ENCODE results near the gene AGO3.
"Not testable (repeated sequence)": the region's sequence is repeated elsewhere in the genome, so short reads cannot be mapped to it uniquely, and the experiment has no call there.

The AGO3 gene

DNA sequence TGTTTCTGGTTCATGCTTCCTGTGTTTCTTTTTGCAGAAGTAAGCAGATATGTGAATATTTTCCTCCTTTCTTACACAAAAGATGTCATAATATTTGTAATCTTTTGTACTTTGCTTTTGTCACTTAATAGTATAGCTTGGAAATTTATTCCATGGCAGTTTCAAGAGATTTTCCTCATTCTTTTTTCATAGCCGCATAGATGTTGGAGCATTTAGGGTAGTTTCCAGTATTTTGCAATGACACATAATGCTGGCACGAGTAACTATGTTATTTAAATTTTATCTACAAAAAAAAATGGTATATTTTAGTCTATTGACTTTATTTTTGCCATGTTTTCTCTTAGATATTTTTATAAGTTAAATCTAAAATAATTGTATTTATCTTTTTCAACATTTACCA, 40.7 kb downstream of the AGO3 start:
- no peak for TF ChIP-seq JUND (IDR thresholded peaks at IDR 0.05; ENCODE audit: low read depth)
- DNase-seq (ENCODE audit: low read depth in 1 of 2, low spot score in 1 of 2): no peak
- in situ Hi-C loops (cut with HindIII; ENCODE audit: low pct_unique_long_range_greater_than_20kb, low sequenced_read_pairs): no loop called here

DNA sequence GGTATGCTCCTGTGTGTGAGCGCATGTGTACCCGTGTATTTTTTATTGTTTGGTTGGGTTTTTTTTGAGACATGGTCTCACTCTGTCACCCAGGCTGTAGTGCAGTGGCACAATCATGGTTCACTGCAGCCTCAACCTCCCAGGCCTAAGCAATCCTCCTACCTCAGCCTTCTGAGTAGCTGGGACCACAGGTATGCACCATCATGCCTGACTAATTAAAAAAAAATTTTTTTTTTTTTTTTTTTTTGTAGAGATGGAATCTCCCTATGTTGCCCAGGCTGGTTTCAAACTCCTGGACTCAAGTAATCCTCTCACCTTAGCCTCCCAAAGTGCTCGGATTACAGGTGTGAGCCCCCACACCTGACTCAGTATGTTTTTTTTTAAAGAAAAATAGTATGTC, 41.7 kb downstream of the AGO3 start:
- in situ Hi-C loops (cut with HindIII; ENCODE audit: low pct_unique_long_range_greater_than_20kb, low sequenced_read_pairs); DNase-seq (ENCODE audit: low read depth in 1 of 2, low spot score in 1 of 2): not testable (repeated sequence)

DNA sequence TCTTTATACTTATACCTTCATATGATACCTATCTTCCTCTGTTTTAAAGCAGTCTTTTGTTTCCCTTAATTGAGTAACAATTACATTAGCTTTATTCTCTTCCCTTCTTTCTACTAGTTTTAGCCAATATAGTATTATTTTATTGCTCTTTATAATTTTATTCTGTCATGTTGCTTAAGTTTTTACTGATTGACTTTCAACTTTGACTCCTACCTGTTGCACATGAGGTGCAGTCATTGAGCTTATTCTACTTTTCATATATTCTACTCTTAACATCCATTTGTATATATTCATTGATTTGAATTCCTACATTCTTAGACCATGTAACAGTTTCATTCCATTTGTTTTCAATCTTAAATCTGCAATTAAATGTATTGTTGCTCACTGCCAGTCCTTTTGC, 49.2 kb downstream of the AGO3 start:
- DNase-seq (ENCODE audit: low read depth in 1 of 2, low spot score in 1 of 2): no peak
- no peak for TF ChIP-seq JUND (IDR thresholded peaks at IDR 0.05; ENCODE audit: low read depth)
- in situ Hi-C loops (cut with HindIII; ENCODE audit: low pct_unique_long_range_greater_than_20kb, low sequenced_read_pairs): no loop called here

DNA sequence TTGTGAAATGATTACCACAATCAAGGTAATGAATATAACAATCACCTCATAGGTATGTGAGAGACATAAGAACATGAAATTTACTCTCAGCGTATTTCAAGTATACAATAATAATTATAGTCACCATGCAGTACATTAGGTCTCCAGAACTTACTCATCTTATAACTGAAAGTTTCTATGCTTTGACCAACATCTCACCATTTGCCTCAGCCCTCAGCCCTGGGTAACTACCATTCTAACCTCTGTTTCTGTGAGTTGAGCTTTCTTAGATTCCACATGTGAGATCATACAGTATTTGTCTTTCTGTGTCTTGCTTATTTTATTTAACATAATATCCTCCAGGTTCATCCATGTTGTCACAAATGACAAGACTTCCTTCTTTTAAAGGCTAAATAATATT, 57.3 kb downstream of the AGO3 start:
- no peak for DNase-seq (ENCODE audit: low read depth in 1 of 2, low spot score in 1 of 2)
- no peak for TF ChIP-seq JUND (IDR thresholded peaks at IDR 0.05; ENCODE audit: low read depth)
- in situ Hi-C loops (cut with HindIII; ENCODE audit: low pct_unique_long_range_greater_than_20kb, low sequenced_read_pairs): no loop called here

DNA sequence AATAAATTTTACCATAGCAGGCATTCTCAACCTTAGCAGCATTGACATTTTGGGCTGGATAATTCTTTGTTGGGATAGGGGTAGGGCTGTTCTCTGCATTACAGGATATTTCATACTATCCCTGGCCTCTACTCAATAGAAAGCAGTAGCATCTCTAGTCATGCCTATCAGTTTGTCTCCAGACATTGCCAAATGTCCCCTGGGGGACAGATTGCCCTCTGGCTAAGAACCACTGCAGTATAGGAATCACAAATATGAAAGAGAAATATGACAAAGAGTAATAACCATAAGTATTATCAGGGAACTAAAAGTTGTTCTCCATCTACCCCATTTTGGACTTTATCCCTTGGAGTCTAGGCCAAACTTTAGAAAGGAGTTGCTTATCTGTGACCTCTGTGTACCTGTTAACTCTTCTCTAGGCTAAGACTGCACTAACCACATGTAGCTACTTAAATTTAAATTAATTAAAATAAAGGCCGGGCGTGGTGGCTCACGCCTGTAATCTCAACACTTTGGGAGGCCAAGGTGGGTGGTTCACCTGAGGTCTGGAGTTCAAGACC, 76.1 kb downstream of the AGO3 start:
- DNase-seq (ENCODE audit: low read depth in 1 of 2, low spot score in 1 of 2): no peak
- in situ Hi-C loops (cut with HindIII; ENCODE audit: low pct_unique_long_range_greater_than_20kb, low sequenced_read_pairs): no loop called here
- TF ChIP-seq JUND (IDR thresholded peaks at IDR 0.05; ENCODE audit: low read depth): no peak

DNA sequence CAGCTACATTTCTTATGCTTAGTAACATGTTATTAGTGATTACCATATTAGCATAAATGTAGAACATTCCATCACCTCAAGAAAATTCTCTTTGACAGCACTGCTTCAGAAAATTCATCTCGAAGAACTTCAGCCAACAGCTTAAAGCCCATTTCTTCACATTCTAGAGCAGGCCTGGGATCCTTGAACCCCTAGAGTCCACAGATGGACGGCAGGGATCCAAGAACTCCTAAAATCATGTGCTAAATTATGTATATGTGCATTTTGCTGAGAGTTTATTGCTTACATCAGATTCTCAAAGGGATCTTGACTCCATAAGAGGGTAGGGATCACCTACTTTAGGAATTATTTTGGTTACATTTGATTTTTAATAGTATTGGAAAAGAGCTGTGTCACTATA, 76.8 kb downstream of the AGO3 start:
- no peak for TF ChIP-seq JUND (IDR thresholded peaks at IDR 0.05; ENCODE audit: low read depth)
- in situ Hi-C loops (cut with HindIII; ENCODE audit: low pct_unique_long_range_greater_than_20kb, low sequenced_read_pairs): no loop called here
- DNase-seq (ENCODE audit: low read depth in 1 of 2, low spot score in 1 of 2): no peak

DNA sequence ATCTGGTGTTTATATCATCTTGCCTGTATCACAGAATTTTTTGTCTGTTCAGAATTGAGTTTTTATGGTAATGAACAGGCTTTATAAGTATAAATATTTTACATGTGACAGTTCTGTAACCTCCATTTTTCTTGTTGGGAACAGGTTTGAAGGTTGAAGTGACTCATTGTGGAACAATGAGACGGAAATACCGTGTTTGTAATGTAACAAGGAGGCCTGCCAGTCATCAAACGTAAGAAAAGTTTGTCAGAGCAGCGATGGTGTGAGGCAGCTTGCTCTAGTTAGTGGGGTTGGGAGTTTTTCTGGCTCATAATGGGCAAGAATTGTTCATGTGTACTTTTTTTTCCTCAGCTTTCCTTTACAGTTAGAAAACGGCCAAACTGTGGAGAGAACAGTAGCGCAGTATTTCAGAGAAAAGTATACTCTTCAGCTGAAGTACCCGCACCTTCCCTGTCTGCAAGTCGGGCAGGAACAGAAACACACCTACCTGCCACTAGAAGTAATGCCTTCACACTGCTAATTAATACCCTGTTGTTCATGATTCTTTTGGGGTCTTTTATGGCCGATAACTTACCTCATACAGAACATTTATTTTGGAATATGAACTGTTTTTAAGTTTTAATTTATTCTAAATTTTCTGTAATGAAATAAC, 77.8 kb downstream of the AGO3 start:
- no peak for DNase-seq (ENCODE audit: low read depth in 1 of 2, low spot score in 1 of 2)
- TF ChIP-seq JUND (IDR thresholded peaks at IDR 0.05; ENCODE audit: low read depth): no peak
- in situ Hi-C loops (cut with HindIII; ENCODE audit: low pct_unique_long_range_greater_than_20kb, low sequenced_read_pairs): no loop called here

DNA sequence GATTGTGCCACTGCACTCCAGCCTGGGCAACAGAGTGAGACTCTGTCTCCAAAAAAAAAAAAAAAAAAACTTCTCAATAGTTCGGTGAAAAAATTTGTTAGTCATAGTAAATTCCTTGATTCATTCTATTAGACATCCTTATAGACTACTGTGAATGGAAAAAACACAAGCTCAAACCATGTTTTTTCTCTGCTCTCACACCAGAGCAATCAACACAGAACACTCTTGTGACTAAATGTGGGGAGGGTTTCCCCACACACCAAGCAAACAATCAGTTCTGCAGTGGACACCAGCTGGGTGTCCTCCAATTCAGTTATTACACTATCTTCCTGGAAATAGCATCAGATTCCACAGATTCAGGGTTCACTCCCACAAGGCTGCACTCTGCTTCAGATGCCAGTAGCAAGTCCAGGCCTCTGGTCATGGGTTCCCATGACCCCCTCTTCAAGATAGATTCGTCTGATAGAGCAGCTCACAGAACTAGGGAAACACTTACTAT, 83.9 kb downstream of the AGO3 start:
- TF ChIP-seq JUND (IDR thresholded peaks at IDR 0.05; ENCODE audit: low read depth): no peak
- no peak for DNase-seq (ENCODE audit: low read depth in 1 of 2, low spot score in 1 of 2)
- in situ Hi-C loops (cut with HindIII; ENCODE audit: low pct_unique_long_range_greater_than_20kb, low sequenced_read_pairs): no loop called here

DNA sequence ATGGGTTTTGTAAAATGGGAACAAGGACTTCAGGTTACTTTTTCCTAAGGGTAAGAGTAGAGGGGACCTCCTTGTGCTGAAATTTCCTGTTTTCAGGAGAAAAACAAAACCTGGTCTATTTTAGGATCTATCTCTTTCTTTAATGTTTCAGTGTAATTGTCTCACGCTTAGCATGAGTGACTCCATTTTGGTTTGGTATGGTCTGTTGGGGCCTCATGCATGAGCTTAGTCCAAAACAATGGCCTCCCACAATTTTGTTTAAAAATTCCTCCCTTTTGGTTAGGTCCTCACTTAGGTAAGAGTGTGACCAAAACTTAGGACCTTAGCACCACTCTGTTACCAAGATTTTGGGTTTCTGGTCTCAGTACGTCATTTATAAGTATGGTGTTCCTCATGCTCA, 85.8 kb downstream of the AGO3 start:
- no peak for DNase-seq (ENCODE audit: low read depth in 1 of 2, low spot score in 1 of 2)
- TF ChIP-seq JUND (IDR thresholded peaks at IDR 0.05; ENCODE audit: low read depth): no peak
- in situ Hi-C loops (cut with HindIII; ENCODE audit: low pct_unique_long_range_greater_than_20kb, low sequenced_read_pairs): no loop called here

DNA sequence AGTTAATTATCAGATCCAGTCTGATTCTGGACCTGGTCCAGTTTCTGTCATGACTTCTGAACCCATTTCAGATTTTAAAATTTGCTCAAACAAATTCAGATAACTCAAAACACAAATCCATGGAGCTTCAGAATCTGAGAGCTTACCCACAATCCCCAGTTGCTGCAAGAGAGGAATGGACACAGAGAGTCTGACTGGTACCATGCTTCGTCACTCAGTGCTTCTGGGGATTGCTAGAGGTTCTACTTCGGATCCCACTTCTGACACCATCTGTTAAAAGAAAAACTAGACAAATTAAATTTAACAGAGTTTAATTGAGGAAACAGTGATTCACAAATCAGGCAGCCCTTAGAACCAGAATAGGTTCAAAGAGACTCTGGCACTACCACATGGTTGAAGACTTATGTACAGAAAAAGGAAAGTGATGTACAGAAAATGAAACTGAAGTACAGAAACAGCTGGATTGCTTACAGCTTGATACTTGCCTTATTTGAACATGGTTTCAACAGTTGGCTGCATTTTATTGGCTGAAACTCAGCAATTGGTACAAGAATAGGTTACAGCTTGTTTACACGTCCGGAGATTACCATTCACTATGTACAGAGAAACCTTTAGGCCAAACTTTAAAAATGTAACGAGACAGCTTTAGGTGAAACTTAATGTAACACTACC, 92.3 kb downstream of the AGO3 start:
- no peak for TF ChIP-seq JUND (IDR thresholded peaks at IDR 0.05; ENCODE audit: low read depth)
- in situ Hi-C loops (cut with HindIII; ENCODE audit: low pct_unique_long_range_greater_than_20kb, low sequenced_read_pairs): no loop called here
- DNase-seq (ENCODE audit: low read depth in 1 of 2, low spot score in 1 of 2): no peak

DNA sequence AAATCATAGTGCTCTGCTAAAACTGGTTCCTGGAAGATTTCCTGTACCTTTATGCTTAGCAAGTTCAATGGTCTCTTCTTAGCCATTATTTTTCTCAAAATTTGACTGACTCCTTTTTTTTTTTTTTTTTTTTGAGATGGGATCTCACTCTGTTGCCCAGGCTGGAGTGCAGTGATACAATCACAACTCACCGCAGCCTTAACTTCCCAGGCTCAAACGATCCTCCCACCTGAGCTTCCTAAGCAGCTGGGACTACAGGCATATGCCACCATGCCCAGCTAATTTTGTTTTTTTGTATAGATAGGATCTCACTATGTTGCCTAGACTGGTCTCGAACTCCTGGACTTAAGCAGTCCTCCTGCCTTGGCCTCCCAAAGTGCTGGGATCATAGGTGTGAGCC, 93.1 kb downstream of the AGO3 start:
- in situ Hi-C loops (cut with HindIII; ENCODE audit: low pct_unique_long_range_greater_than_20kb, low sequenced_read_pairs); DNase-seq (ENCODE audit: low read depth in 1 of 2, low spot score in 1 of 2): not testable (repeated sequence)

DNA sequence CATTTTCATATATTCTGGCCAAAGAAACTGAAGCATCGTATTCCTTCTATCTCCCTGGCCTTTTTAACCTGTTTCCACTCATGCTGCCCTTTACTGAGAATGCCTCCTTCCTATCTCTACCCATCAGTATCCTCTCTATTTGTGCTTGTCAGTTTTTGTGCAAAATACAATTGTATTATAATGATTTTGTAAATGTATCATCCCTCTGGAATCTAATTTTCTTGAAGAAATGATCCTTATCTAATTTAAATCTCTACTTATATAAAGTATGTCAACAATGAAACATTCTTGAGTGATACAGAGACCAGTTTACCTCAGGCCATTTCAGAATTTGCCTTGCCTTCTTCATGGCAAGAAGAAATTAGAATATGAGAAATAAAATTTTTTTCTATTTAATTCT, 93.9 kb downstream of the AGO3 start:
- TF ChIP-seq JUND (IDR thresholded peaks at IDR 0.05; ENCODE audit: low read depth): no peak
- DNase-seq (ENCODE audit: low read depth in 1 of 2, low spot score in 1 of 2): no peak
- in situ Hi-C loops (cut with HindIII; ENCODE audit: low pct_unique_long_range_greater_than_20kb, low sequenced_read_pairs): no loop called here

DNA sequence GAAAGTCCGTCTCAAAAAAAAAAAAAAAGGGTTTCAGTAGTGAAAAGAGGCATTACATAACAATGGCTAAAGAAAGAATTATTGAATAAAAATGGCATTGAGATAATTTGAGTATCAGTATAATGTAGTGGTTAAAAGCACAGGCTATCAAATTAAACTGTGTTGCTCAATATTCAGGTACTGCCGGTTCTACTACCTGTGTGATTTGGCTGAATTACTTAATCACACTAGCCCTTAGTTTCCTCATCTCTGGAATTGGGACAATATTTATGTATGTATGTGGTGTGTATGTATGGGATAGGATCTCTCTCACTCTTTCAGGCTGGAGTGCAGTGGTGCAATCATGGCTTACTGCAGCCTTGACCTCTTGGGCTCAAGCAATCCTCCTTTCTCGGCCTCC, 96.9 kb downstream of the AGO3 start:
- no peak for DNase-seq (ENCODE audit: low read depth in 1 of 2, low spot score in 1 of 2)
- no peak for TF ChIP-seq JUND (IDR thresholded peaks at IDR 0.05; ENCODE audit: low read depth)
- in situ Hi-C loops (cut with HindIII; ENCODE audit: low pct_unique_long_range_greater_than_20kb, low sequenced_read_pairs): no loop called here

All from T47D (cell line).